Large intestine (tissue), 12 donors: ENCODE data around the gene GPRC5C. TPM values are rescaled to one million over a fixed set of nuclear protein-coding genes. Genes with fewer than 3 reads are reported as not detected.
A peak's percentile ranks its signal among the peaks of the same experiment; 100 is the strongest.

Source experiments
- DNase-seq, 2 donors: peaks; one replicate each; pipeline versions ENCODE4 v3.0.0 to v3.0.0-alpha.2; 2013
- H3K27ac ChIP-seq: one replicate; pipeline ENCODE4 v1.5.1; 2013; ENCODE audit warnings: low read length
- H3K27me3 ChIP-seq: 2 replicates; pipeline ENCODE4 v1.6.1; 2013; ENCODE audit warnings: low read length; ENCODE audit not compliant: control insufficient read depth, insufficient read depth
- H3K36me3 ChIP-seq: 2 replicates; pipeline ENCODE4 v1.6.1; 2013; ENCODE audit warnings: low read length; ENCODE audit not compliant: control insufficient read depth, insufficient read depth
- H3K4me1 ChIP-seq: one replicate; pipeline ENCODE4 v1.6.1; 2013; ENCODE audit warnings: low read length; ENCODE audit not compliant: control insufficient read depth, insufficient read depth
- H3K4me3 ChIP-seq: one replicate; pipeline ENCODE4 v1.5.1; 2013; ENCODE audit warnings: low read length
- H3K9me3 ChIP-seq: one replicate; pipeline ENCODE4 v1.6.1; 2013; ENCODE audit warnings: mild to moderate bottlenecking, low read depth, low read length, moderate library complexity; ENCODE audit not compliant: control insufficient read depth
- WGBS: methylation state at CpG from one replicate; pipeline ENCODE4 v1.1.5; 2013; ENCODE audit warnings: low lambda C conversion rate; ENCODE audit not compliant: insufficient coverage; 5-methylcytosine and 5-hydroxymethylcytosine counted together
- long read RNA-seq, 11 donors: transcript quantifications; one replicate each; lab custom pipeline, GENCODE V29; 2026
- polyA plus RNA-seq: library from polyadenylated mRNA; unstranded; fragments of 120-200 nt; gene quantifications from one replicate; pipeline ENCODE4 v1.2.1, GENCODE V29; 2013

Gene GPRC5C, protein sequence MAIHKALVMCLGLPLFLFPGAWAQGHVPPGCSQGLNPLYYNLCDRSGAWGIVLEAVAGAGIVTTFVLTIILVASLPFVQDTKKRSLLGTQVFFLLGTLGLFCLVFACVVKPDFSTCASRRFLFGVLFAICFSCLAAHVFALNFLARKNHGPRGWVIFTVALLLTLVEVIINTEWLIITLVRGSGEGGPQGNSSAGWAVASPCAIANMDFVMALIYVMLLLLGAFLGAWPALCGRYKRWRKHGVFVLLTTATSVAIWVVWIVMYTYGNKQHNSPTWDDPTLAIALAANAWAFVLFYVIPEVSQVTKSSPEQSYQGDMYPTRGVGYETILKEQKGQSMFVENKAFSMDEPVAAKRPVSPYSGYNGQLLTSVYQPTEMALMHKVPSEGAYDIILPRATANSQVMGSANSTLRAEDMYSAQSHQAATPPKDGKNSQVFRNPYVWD
- polyA plus RNA-seq: 38.8 TPM
- long read RNA-seq, donor 1, partial matches to known transcripts: 0 of 3 reads
- long read RNA-seq, donor 1, other reads (novel, unspliced or antisense): 0 of 3 reads
- long read RNA-seq, donor 2, transcript GPRC5C-207 (1 exons, 2,224 nt): major isoform, 9 of 19 reads
- long read RNA-seq, donor 2, partial matches to known transcripts: 8 of 19 reads
- long read RNA-seq, donor 2, other reads (novel, unspliced or antisense): 0 of 19 reads
- long read RNA-seq, donor 3: 0 reads
- long read RNA-seq, donor 4: 0 reads
- long read RNA-seq, donor 5, transcript GPRC5C-202 (4 exons, 2,988 nt): major isoform, 5 of 9 reads
- long read RNA-seq, donor 5, partial matches to known transcripts: 0 of 9 reads
- long read RNA-seq, donor 5, other reads (novel, unspliced or antisense): 0 of 9 reads
- long read RNA-seq, donor 6, transcript GPRC5C-211 (3 exons, 393 nt): major isoform, 8 of 23 reads
- long read RNA-seq, donor 6, transcript GPRC5C-202 (4 exons, 2,988 nt): minor isoform, 5 of 23 reads
- long read RNA-seq, donor 6, partial matches to known transcripts: 6 of 23 reads
- long read RNA-seq, donor 6, other reads (novel, unspliced or antisense): 0 of 23 reads
- long read RNA-seq, donor 7, transcript GPRC5C-207 (1 exons, 2,224 nt): major isoform, 6 of 9 reads
- long read RNA-seq, donor 7, partial matches to known transcripts: 0 of 9 reads
- long read RNA-seq, donor 7, other reads (novel, unspliced or antisense): 0 of 9 reads
- long read RNA-seq, donor 8, transcript GPRC5C-207 (1 exons, 2,224 nt): major isoform, 7 of 13 reads
- long read RNA-seq, donor 8, partial matches to known transcripts: 0 of 13 reads
- long read RNA-seq, donor 8, other reads (novel, unspliced or antisense): 0 of 13 reads
- long read RNA-seq, donor 9, transcript GPRC5C-202 (4 exons, 2,988 nt): major isoform, 6 of 13 reads
- long read RNA-seq, donor 9, transcript GPRC5C-207 (1 exons, 2,224 nt): minor isoform, 5 of 13 reads
- long read RNA-seq, donor 9, partial matches to known transcripts: 0 of 13 reads
- long read RNA-seq, donor 9, other reads (novel, unspliced or antisense): 0 of 13 reads
- long read RNA-seq, donor 10, transcript GPRC5C-207 (1 exons, 2,224 nt): major isoform, 6 of 12 reads
- long read RNA-seq, donor 10, partial matches to known transcripts: 0 of 12 reads
- long read RNA-seq, donor 10, other reads (novel, unspliced or antisense): 0 of 12 reads
- long read RNA-seq, donor 11, partial matches to known transcripts: 6 of 12 reads
- long read RNA-seq, donor 11, other reads (novel, unspliced or antisense): 0 of 12 reads

DNA sequence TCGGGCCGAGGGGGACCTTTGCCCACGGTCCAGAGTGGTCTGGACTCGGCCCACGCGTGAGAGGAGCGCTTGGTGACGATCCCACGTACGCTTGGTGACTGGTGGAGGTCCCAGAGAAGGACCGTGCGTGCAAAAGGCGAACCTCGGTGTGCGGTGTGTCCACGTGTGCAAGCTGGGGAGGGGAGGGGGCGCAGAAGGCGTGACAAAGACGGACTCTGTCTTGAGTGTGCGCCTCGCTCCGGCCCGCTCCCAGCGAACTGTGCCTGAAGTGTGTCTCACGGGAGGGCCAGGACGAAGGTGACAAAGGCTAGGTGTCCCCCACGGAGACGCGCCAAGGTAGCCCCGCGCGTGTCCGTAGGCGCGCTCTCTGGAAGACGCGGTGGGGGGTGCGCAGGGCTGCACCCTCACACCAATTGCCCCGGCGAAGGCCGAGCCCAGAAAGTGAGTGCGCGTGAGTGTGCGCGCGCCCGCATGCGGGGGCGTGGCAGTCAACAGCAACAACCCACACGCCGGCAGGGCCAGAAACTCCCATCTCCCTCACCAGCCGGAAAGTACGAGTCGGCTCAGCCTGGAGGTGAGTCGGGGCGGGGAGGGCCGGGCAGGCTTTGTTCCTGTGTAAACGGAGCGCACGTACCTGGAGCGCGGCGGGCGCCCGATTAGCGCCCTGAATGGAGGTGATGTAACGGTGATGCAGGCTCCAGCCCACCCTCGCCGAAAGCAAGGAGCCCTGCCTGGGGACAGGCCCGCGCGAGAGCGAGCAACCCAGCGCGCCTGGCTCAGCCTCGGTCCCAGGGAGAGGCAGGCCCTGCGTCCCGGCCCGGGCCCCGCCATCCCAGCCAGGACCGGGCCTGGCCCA, at the start of gene GPRC5C:
Gene GPRC5C, plus strand, starts transcription at position 521 of the 856 bp plus-strand sequence. CDS start 7,689 bp downstream, outside the sequence.
- peaks cover 10% of the 10 kb centered on the region for H3K27me3 ChIP-seq
- H3K4me3 ChIP-seq: peak within 1 kb of the TSS; percentile 63
- WGBS: no CpG with 5 or more reads among the region's 81 CpGs
- no peaks in the 10 kb centered on the region for H3K9me3 ChIP-seq
- peaks cover 46% of the 10 kb centered on the region for H3K4me1 ChIP-seq
- H3K27ac ChIP-seq: peak within 1 kb of the TSS; percentile 95
- no peaks in the 10 kb centered on the region for H3K36me3 ChIP-seq
- DNase-seq: peak; percentile 91 to 95

DNA sequence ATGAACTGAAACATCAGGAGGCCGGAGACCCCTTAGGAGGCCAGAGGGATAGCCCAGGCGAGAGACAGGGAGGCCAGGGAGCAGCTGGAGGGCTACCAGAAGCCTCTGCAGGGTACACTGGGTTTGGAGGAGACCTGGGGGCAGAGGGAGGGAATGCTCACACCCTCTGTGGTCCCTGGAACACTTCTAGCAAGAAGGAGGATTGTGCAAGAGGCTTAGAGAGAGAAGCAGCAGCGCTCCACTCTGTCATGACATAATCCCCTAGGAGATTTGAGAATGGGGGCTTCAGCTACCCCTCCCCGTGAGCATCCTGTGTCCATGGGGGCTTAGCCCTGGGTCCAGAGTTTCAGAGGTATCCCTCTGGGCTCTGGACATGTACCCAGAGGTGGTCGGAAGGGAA, 48.7 kb upstream of the GPRC5C start:
- Histone ChIP-seq H3K36me3 (no peaks in the 10 kb centered on the region), H3K4me3 (no peak overlapping the region), H3K9me3 (no peaks in the 10 kb centered on the region), H3K27me3 (no peaks in the 10 kb centered on the region), H3K4me1 (peaks cover 27% of the 10 kb centered on the region), H3K27ac (no peak overlapping the region)
- no CpG with 5 or more reads among the region's 5 CpGs for WGBS
- DNase-seq: no peak

DNA sequence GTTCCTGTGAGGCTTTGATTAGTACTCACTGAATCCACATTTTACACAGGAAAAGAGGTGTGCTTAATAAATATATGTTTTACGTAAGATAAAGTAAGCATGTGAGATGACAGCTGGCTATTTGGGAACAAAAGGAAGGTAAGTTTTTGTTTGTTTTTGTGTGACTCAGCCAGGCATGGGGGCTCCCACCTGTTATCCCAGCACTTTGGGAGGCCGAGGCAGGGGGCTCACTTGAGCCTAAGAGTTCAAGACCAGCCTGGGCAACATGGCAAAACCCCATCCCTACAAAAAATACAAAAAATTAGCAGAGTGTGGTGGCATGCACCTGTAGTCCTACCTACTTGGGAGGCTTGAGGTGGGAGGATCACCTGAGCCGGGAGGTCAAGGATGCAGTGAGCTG, 46.7 kb upstream of the GPRC5C start:
- 80% methylated on average over 1 of the region's 3 CpGs for WGBS
- no peak for DNase-seq
- H3K4me3 ChIP-seq: no peak overlapping the region

DNA sequence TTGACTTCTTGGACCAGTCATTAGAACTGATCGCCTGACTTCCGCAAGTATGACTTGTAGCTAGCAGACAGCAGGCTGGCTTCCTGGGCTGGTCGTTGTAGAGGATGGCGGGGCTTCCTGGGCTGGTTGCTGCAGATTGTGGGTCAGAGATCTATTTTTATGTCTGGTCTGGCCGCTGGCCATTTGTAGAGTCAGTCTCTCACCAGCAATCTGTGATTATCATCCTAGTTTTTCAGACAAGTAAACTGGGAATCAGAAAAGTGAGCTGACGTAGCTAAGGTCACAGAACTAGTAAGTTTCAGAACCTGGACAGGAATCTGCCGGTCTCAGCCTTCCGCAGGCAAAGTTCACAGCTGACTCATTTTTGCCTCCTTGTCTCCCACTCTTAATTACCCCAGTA, 45.5 kb upstream of the GPRC5C start:
- Histone ChIP-seq H3K27ac (peak overlapping the region; percentile 34), H3K4me1 (peaks cover 10% of the 10 kb centered on the region)
- 0% methylated on average over 1 of the region's 8 CpGs for WGBS

More for the DNA sequence above, 46.7 kb upstream of the GPRC5C start:
- Histone ChIP-seq H3K4me1 (peaks cover 18% of the 10 kb centered on the region), H3K27me3 (no peaks in the 10 kb centered on the region), H3K9me3 (no peaks in the 10 kb centered on the region), H3K27ac (no peak overlapping the region), H3K36me3 (no peaks in the 10 kb centered on the region)

DNA sequence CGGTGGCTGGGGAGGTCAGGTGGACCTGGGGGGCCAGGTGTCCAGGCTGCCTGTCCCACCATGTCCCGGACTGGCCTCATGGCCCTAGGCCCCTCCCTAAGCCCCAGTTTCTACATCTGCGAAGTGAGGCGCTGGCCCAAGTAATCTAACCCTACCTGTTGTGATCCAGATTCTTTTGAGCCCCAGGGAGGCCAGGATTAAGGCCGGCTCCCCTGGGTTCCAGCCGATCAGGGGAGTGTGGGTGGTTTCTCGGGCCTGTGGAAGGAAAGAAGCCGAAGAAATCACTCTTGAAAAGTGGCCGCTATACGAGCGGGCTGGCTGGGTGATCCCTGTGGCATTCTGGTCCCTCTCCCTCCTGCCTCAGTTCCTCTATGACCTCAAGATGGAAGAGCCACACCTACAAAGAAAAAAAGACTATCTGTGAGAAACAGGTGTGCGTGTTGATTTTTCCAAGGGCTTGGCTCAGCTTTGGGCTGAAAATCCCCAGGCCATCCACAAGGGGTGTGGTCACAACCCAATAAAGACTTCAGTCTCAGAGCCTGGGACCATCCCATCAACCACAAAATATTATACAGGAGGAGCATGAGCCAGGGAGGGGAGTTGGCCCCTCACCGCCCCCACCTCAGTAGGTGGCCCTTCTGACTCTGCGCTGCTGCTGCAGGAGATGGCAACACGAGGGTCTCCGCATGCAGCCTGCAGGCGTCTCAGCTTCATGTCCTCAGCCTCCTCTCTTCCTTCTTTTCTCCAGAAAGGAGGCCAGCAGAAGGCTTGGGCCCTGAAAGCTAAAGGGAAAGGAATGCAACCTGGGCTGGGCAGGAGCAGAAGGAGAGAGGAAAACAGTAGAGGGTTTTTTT, 44.3 kb upstream of the GPRC5C start:
- Histone ChIP-seq H3K27me3 (no peaks in the 10 kb centered on the region), H3K4me1 (peaks cover 10% of the 10 kb centered on the region), H3K36me3 (no peaks in the 10 kb centered on the region), H3K4me3 (no peak overlapping the region), H3K27ac (no peak overlapping the region), H3K9me3 (no peaks in the 10 kb centered on the region)
- DNase-seq: no peak
- no CpG with 5 or more reads among the region's 17 CpGs for WGBS

More for the DNA sequence above, 45.5 kb upstream of the GPRC5C start:
- no peaks in the 10 kb centered on the region for H3K27me3 ChIP-seq
- H3K36me3 ChIP-seq: no peaks in the 10 kb centered on the region
- H3K4me3 ChIP-seq: no peak overlapping the region
- peak; percentile 75 to 87 for DNase-seq
- no peaks in the 10 kb centered on the region for H3K9me3 ChIP-seq

DNA sequence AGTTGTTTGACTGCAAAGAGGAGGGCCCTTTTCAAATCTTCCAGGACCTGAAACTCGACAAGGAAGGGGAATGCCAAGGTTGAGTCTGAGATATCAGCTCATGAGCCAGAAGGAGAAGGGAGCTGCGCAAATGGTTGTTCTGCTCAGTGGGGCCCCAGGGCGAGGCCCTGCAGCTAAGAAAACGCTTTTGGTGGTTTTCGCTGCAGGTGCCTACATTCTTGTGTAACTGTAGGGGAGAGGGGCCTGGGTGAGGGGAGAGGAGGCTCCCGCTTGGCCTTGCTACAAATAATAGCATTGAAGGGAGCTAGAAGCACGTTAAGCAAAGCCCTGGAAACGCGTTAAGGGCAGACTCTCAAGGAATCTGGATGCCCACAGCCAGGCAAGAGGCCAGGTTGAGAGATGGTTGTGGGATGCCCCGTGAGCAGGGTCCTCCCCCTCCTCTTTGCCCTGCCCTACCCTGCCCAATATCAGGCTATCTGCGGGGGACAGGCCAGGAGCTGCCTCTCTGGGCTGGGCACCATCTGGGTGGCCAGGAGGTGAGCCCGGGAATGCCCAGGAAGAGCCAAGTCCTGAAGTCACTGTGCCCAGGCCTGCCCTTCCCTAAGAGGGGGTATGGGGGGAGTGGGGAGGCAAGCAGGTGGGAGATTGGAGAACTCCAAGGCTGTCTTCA, 42.7 kb upstream of the GPRC5C start:
- DNase-seq: no peak
- H3K4me1 ChIP-seq: peaks cover 10% of the 10 kb centered on the region
- H3K9me3 ChIP-seq: no peaks in the 10 kb centered on the region
- WGBS: no CpG with 5 or more reads among the region's 12 CpGs
- no peak overlapping the region for H3K27ac ChIP-seq
- H3K27me3 ChIP-seq: no peaks in the 10 kb centered on the region
- no peaks in the 10 kb centered on the region for H3K36me3 ChIP-seq
- H3K4me3 ChIP-seq: no peak overlapping the region

DNA sequence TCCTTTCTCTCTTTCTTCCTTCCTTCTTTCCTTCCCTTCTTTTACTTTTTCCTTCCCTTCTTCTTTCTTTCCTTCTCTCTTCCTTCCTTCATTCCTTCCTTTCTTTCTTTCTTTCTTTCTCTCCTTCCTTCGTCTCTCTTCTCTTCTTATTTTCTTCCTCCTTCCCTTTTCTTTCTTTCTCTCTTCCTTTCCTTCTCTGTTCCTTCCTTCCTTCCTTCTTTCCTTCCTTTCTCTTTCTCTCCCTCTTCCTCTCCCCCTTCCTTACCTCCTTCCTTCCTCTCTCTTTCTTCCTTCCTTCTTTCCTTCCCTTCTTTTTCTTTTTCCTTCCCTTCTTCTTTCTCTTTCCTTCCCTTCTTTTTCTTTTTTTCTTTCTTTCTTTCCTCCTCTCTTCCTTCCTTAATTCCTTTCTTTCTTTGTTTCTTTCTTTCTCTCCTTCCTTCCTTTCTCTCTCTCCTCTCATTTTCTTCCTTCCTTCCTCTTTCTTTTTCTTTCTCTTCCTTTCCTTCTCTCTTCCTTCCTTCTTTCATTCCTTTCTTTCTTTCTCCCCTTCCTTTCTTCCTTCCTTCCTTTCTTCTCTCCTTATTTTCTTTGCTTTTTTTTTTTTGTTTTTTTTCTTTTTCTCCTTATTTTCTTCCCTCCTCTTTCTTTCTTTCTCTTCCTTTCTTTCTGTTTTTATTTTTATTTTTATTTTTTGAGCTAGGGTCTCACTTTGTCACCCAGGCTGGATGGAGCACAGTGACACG, 41.8 kb upstream of the GPRC5C start:
- WGBS: 95% methylated on average over 1 of the region's 2 CpGs
- H3K27ac ChIP-seq: no peak overlapping the region

More for the DNA sequence above, 41.8 kb upstream of the GPRC5C start:
- Histone ChIP-seq H3K9me3 (no peaks in the 10 kb centered on the region), H3K36me3 (no peaks in the 10 kb centered on the region), H3K27me3 (no peaks in the 10 kb centered on the region), H3K4me3 (no peak overlapping the region), H3K4me1 (peaks cover 10% of the 10 kb centered on the region)
- DNase-seq: no peak
